Hematopoietic multipotent progenitor cell treated with erythropoietin and hydrocortisone succinate and interleukin-3 and kit ligand, for 17 days (in vitro differentiated cells): Measurements from ENCODE around the gene CEMIP.
A peak's percentile ranks its signal among the peaks of the same experiment; 100 is the strongest.

Experiments
- DNase-seq: peaks from one replicate; pipeline ENCODE4 v3.0.0-alpha.2; 2015; ENCODE audit warnings: low spot score

The CEMIP gene

DNA sequence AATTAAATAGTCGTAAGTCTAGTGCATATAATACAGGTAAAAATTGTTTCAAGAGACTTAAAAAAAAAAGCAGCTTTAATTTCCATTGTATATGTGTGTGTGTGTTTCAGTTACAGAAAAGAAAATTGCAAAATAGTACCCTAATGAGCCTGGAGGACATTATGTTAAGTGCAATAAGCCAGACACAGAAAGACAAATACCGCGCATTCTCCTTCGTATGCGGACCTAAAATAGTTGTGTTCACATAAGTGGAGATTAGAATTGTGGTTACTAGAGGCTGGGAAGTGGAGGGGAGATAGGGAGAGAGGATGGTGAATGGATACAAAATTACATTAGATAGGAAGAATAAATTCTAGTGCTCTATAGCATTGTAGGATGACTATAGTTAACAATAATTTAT is 206.8 kb downstream of the CEMIP start:
- DNase-seq: no peak

DNA sequence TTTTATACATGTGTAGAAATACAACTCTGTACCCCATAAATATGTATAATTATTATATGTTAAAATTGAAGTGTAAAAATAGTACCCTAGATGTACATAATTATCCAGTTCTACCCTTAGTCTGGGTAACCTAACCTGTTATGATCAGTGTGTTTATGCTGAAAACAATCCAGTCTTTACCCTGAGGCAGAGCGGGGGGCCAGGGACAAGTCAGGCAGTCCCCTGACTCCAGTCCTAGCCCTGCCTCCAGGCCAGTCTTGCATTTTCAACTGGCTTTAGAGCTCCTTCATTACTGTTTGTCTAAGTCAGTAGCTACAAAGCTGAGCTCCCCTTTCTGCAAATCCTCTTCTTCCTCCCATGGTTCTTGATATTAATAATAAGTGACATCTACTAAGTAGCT is 207.3 kb downstream of the CEMIP start:
- DNase-seq: no peak

DNA sequence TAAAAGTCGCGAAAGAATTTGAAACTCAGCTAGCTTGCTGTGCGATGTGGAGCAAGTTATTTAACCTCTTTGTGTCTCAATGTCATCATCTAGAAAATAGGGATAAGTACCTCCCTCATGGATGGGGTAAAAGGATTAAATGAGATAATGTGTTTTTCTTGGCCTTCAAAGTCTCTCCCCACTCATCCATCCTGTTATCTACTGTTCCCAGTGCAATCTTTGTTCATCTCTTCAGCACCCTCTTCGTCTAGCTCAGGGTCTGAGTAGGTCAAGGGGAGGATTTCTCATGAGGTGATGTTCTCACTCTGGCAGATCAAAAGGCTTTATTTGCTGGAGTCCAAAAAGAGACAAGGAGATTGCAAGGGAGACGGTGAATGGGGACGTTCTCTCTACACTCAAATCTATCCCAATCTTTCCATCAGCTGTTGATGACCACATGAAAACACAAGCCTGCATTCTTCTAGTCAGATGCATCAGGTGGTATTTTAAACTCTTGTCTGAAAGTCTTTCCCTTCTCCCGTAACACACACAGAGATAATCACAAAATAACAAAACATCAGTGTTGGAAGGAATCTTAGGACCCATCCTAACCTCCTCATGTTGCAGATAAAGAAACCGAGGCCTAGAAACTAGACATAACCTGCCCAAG is 209.1 kb downstream of the CEMIP start:
- no peak for DNase-seq

DNA sequence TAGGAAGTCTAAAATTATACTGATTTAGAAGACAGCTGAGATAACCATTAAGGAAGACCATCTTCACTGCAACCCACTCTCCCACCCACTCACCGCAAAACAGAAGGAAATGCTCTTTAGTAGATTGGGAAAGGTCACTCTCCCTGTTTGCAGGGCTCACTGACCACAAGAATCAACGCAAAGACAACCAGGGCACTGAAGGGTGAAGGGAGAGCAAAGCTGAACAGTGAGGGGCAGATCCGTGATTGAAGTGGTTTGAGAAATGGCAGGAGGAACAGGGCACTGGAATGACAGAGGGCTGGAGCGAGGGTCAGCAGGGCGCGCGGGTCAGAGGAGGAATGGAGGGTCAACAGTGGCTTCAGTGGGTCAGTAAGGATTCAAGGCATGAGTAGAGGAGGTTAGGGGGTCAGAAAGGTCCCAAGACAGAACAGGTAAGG is 209.9 kb downstream of the CEMIP start:
- DNase-seq: no peak

DNA sequence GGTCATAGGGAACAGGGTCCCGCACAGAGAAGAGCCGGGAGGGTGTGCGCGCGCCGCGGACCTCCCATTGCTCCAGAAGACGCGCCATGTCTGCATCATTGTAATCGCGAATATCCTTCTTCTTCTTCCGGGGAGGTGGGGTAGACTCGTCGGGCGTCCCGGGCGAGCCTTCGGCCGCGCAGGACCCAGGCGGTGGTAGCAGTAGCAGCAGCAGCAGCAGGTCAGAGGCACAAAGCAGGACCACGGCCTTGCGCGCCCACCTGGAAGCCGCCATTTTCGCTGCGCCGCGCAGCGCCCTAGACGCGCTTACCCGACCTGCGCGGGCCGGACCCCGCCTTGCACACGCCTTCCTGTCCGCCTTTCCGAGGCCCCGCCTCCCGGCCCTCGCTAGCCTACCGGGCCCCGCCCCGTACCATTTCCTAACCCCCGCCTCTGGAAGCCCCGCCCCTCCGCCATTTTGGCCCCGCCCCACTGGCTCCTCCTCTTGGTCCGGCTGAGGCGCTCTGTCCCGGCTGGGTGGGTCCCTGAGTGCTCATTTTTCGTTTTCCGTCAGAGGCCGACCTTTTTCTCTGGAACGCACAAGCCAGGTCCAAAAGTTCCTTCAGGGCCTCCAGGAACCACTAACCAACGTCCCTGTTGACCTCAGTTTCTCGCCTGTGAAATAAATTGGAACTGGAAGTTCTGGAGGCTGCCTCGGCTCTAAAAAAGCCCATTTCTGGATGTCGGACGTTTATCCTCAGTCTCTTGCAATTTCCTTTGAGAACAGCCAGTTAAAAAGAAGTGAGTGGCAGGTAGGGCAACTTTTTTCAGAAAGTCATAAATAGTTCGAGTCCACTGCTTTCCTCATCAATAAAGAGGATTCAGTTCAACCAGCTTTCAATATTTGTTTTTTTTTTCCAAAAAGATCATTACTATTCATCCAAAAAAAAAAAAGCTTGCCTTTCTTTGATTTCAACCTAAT is 210.6 kb downstream of the CEMIP start, which contains the start of gene MESD:
MESD (minus strand) TSS at position 302 of the 961 bp plus-strand sequence; CDS start at position 274, 28 bp downstream.
- DNase-seq: peak; percentile 95

DNA sequence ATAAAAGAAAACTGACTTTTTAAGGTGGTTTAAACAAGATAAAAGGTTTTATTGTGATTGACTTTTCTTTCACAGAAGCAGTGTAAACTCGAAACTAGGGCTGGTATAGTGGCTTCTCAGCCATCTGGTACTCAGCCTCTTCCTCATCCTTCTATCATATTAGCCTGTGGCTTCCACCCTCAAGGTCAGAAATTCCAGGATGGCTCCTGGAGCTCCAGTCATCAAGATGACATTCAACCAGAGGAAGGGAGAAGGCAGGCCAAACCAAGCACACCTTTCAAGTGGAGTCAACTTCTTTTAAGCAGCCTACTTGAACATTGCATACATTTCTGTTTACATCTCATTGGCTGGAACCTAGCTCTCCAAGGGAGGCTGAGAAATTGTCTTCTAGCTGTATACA is 211.8 kb downstream of the CEMIP start:
- no peak for DNase-seq

DNA sequence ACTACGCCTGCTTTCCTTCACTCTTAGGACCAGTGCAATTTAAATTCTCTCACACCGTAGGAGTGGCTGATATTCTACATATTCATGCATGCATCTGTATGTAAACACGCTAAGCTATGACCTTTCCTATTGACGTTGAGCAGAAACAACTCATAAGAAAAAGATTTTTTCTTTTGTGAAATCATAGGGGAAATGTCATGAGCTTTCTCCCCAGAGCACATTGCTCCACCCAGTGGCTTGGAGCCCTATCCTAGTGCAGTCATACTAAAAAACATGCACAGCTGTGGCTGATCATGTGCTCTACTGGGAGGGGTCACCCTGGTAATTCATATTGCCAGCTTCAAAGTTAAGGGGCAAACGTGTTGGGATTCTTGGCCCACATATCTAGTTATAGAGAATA is 212.3 kb downstream of the CEMIP start:
- no peak for DNase-seq

DNA sequence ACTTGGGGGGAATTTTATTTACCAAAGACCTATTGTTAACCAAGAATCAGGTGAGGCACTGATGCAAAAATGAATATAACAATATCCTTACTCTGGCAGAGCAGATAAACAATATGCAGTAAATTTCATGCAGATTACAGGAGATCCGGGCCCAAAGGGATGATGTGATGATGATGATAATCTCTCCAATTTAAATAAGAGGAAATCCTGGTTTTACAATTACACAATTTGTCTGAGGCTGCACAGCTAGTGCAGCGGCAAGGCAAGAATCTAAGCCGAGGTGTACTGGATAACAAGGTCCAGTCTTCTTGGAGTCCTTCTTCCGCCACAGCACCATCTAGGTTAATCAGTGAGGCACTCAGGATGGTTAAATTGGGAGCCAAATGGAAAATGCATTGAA is 212.8 kb downstream of the CEMIP start:
- no peak for DNase-seq

DNA sequence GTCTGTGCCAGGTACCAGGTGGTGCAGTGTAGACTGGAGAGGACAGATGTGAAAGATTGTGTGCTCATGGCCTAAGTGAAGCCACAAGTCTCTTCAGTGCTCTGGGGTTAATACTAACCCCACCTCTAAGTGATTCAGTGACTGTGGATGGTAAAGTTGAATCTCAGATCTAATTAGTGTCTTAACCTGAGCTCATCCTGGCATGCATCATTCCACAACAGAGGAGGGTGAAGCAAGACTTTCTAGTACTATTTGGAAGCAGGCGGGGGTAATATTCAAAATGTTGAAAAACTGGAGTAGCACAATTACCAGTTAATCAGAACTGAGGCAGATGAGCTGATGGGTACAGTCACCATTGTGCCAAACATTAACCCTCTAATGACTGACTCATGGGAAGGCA is 213.3 kb downstream of the CEMIP start:
- DNase-seq: no peak

DNA sequence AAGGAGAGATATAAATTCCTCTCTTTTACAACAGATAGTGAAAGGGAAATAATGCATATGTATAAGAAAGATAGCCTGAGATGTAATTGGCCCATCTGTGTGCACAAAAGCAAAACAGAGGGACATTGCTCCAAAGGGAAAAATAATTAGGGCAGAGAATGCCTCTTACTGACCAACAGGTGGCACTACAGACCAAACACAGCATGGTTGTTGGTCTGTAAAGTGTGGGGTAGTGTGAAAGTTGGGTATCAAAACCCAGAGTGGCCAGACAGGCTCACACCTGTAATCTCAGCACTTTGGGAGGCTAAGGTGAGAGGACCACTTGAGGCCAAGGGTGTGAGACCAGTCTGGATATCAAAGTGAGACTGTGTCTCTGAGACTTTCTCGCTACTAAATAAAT is 217.1 kb downstream of the CEMIP start:
- no peak for DNase-seq

DNA sequence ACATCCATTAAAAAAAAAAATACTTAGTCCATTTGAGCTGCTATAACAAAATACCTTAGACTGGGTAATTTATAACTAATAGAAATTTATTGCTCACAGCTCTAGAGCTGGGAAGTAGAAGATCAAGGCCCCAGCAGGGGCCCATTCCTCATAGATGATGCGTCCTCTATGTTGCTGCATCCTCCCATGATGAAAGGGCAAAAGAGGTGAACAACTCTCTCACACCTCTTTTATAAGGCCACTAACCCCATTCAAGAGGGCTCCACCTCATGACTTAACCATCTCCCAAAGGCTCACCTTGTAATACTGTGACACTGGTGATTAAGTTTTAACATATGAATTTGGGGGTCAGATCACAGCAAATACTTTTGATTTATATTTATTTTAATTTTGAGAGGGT is 218.5 kb downstream of the CEMIP start:
- DNase-seq: no peak

DNA sequence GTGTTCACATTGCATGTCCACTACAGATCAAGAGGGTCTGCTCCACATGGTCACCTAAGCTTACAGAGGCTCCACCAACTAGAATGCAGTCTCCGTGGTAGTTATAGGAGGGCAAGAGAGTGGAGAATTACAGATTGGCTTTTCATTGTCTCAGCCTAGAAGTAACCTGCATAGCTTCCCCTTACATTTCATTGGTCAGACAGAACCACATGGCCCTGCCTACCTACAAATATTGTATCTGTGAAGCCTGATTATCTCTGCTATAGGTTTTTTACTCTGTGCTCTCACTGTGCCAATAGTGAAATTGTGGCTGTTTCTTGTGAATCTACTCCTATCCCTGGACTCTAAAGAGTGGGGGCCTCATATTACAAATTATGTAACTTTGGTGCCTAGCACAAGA is 219.1 kb downstream of the CEMIP start:
- no peak for DNase-seq

DNA sequence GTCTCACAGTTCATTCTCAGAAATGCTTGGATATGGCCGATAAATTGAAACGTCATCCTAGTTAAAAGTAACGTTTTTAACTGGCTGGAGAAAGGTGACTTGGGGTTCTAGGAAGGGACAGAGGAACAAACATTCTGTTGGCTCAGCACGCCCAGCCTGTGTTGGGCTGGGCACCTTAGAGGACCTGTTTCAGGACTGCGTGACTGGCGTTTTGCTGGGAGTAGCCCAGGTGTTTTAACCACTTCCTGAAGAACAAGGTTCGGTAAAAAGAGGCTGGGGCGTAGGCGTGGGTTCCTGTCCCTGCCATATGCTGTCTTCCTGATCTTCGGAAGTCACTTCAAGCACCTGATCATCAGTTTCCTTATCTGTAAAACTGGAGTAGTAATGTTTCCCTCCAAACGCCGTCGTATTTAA is 220.5 kb downstream of the CEMIP start:
- no peak for DNase-seq

DNA sequence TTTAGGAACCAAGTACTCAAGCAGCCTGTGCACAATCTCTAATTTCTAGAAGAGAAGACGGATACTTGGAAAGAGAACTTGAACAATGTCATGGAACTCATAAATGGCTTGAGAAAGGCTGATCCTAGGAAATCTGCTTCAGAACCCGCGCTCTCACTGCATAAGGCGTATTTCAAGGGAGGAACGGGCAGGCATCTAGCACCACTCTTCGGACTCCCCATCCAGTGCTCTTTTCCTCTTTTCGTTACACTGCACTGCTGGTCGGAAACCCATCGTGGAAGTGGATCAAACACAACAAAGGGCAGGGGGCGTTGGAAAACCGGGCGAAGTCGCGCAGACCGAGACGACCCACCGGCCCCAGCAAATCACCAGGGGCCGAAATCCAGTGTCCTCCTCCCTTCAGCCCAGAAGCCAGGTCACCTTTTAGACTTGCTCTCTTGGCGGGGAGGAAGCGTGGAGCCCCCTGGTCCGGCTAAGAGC is 221.0 kb downstream of the CEMIP start:
- no peak for DNase-seq

DNA sequence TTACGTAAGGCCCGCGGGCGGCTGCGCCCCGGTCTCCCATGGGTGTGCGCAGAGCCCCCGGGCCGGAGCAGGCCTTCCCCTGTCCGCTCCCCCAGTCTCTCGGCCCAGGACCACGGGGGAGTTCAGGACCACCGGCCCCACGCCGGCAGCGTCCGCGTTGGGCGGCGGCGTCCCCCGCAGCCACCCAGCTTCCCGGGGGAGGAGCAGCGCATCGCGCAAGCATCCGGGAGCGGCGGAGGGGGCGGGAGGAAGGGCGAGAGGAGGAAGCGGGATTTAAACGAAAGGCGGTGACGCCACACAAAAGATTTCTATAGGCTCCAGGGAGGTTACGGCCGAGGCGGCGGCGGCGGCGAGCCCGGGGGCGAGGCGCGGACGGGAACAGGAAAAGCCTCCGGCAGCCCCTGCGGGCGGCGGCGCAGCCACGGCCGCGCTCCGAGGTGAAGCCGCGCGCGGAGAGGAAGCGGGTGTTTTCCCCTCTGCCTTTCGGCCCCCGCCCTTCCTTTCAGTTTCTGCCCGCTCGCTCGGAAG is 221.5 kb downstream of the CEMIP start, which contains the start of gene TLNRD1:
TLNRD1 (plus strand) TSS at position 300 of the 528 bp plus-strand sequence. CDS start 1,349 bp downstream, outside the sequence.
- DNase-seq: no peak
